Measurements from ENCODE around the gene CHPT1. TPM values are rescaled to one million over a fixed set of nuclear protein-coding genes. Genes with fewer than 3 reads are reported as not detected.

The CHPT1 gene
- total RNA-seq, 2 donors from 2014 or later = 62.0 to 74.2 TPM

- no peak overlapping the region for H3K27ac ChIP-seq
- H3K4me1 ChIP-seq = no peaks in the 10 kb centered on the region
- H3K4me3 ChIP-seq = no peak overlapping the region
- H3K36me3 ChIP-seq (replicated peaks in 1 of 2; ENCODE audit: insufficient read depth in 1 of 2, low read depth in 2 of 2) = peaks cover 0 to 2% of the 10 kb centered on the region in 2 donors
- intact Hi-C loops (cut with DNase I) = no loop called here
- 46 to 48% methylated on average over 2 of the region's 2 CpGs for WGBS, 2 donors
- H3K27me3 ChIP-seq = no peaks in the 10 kb centered on the region
- H3K9me3 ChIP-seq = no peaks in the 10 kb centered on the region
- ATAC-seq (peak; percentile 88), DNase-seq (peak; percentile 63 to 73 (median 66))
- TF ChIP-seq CTCF (IDR thresholded peaks at IDR 0.05) (peak; percentile 91 to 99 (median 94)), POLR2A (IDR thresholded peaks at IDR 0.05) (no peak)
Measured at GRCh38 chr12:101773650-101774162, 76.3 kb downstream of the CHPT1 start.

GRCh38 chr12:101775816-101776215 lies 78.4 kb downstream of the CHPT1 start:
- peaks cover 0 to 2% of the 10 kb centered on the region in 2 donors for H3K36me3 ChIP-seq (replicated peaks in 1 of 2; ENCODE audit: insufficient read depth in 1 of 2, low read depth in 2 of 2)
- intact Hi-C loops (cut with DNase I) = loop anchor here (5.0 kb wide), 1 partner anchor 61 kb away; no protein-coding TSS in a partner anchor
- no peaks in the 10 kb centered on the region for H3K27me3 ChIP-seq
- 50 to 66% methylated on average over 2 of the region's 2 CpGs for WGBS, 2 donors
- no peak for TF ChIP-seq CTCF (IDR thresholded peaks at IDR 0.05)
- no peak for TF ChIP-seq POLR2A (IDR thresholded peaks at IDR 0.05)
- no peak overlapping the region for H3K27ac ChIP-seq
- DNase-seq (no peak), ATAC-seq (no peak)
- H3K4me3 ChIP-seq = no peak overlapping the region
- H3K9me3 ChIP-seq = no peaks in the 10 kb centered on the region
- no peaks in the 10 kb centered on the region for H3K4me1 ChIP-seq

GRCh38 chr12:101777485-101777884 lies 80.0 kb downstream of the CHPT1 start:
- no peak for TF ChIP-seq CTCF (IDR thresholded peaks at IDR 0.05)
- TF ChIP-seq POLR2A (IDR thresholded peaks at IDR 0.05) = no peak
- Histone ChIP-seq H3K27ac (no peak overlapping the region), H3K4me1 (no peaks in the 10 kb centered on the region), H3K36me3 (replicated peaks in 1 of 2; ENCODE audit: insufficient read depth in 1 of 2, low read depth in 2 of 2) (peaks cover 0 to 2% of the 10 kb centered on the region in 2 donors), H3K4me3 (no peak overlapping the region), H3K9me3 (no peaks in the 10 kb centered on the region), H3K27me3 (no peaks in the 10 kb centered on the region)
- no peak for DNase-seq
- no peak for ATAC-seq
- WGBS, 2 donors = 54 to 74% methylated on average over 3 of the region's 3 CpGs
- intact Hi-C loops (cut with DNase I) = loop anchor here (5.0 kb wide), 1 partner anchor 60 kb away; no protein-coding TSS in a partner anchor

- ATAC-seq (no peak), DNase-seq (no peak)
- H3K36me3 ChIP-seq (replicated peaks in 1 of 2; ENCODE audit: insufficient read depth in 1 of 2, low read depth in 2 of 2) = peaks cover 0 to 2% of the 10 kb centered on the region in 2 donors
- no peaks in the 10 kb centered on the region for H3K4me1 ChIP-seq
- no peaks in the 10 kb centered on the region for H3K27me3 ChIP-seq
- TF ChIP-seq CTCF (IDR thresholded peaks at IDR 0.05) = no peak
- no peak for TF ChIP-seq POLR2A (IDR thresholded peaks at IDR 0.05)
- H3K4me3 ChIP-seq = no peak overlapping the region
- 63 to 70% methylated on average over 4 of the region's 4 CpGs for WGBS, 2 donors
- H3K9me3 ChIP-seq = no peaks in the 10 kb centered on the region
- H3K27ac ChIP-seq = no peak overlapping the region
- intact Hi-C loops (cut with DNase I) = loop anchor here (5.0 kb wide), 1 partner anchor 59 kb away; no protein-coding TSS in a partner anchor
Measured at GRCh38 chr12:101777978-101778377, 80.5 kb downstream of the CHPT1 start.

Small RNA genes within 50 kb of the gene (small RNA-seq; reads per million reads assigned to genes)
- gene RNU6-101P = not detected
- not detected for gene RNY1P16

Other genes with a start within 250 kb of the CHPT1 start
- not detected for gene SPIC, start 222.3 kb upstream of the CHPT1 start, total RNA-seq
- gene MYBPC1, start 102.7 kb upstream of the CHPT1 start, total RNA-seq = under 1 TPM; 0.66 to 0.78 TPM
- gene SYCP3, start 41.8 kb downstream of the CHPT1 start, total RNA-seq = under 1 TPM in 1 of 2 donors, not detected in 1; 0.26 TPM
- gene GNPTAB, start 133.3 kb downstream of the CHPT1 start, total RNA-seq = 10 to 100 TPM; 15.5 to 27.2 TPM
- gene DRAM1, start 179.9 kb downstream of the CHPT1 start, total RNA-seq = 10 to 100 TPM in 1 of 2 donors, 1 to 10 TPM in 1; 2.6 to 14.5 TPM